IPS-NIHi7 (cell line): Measurements from ENCODE around the gene ZNF638.
"Not testable (repeated sequence)": the region's sequence is repeated elsewhere in the genome, so short reads cannot be mapped to it uniquely, and the experiment has no call there.

Experiments
- DNase-seq: peaks from one replicate; pipeline ENCODE4 v3.0.0; 2012; ENCODE audit warnings: mixed read lengths; ENCODE audit errors: extremely low spot score

The ZNF638 gene

GRCh38 chr2:71410696-71411095, 79.1 kb downstream of the ZNF638 start:
- DNase-seq: no peak

GRCh38 chr2:71416866-71417265, 85.3 kb downstream of the ZNF638 start:
- DNase-seq: not testable (repeated sequence)

GRCh38 chr2:71417300-71418202, 86.0 kb downstream of the ZNF638 start:
- DNase-seq: no peak

GRCh38 chr2:71419145-71419544, 87.6 kb downstream of the ZNF638 start:
- DNase-seq: no peak

- no peak for DNase-seq
Observed at GRCh38 chr2:71419976-71420375, 88.4 kb downstream of the ZNF638 start.

GRCh38 chr2:71422786-71423185, 91.2 kb downstream of the ZNF638 start:
- DNase-seq: no peak

GRCh38 chr2:71423817-71424420, 92.3 kb downstream of the ZNF638 start:
- no peak for DNase-seq

- no peak for DNase-seq
Observed at GRCh38 chr2:71426721-71427120, 95.1 kb downstream of the ZNF638 start.

- DNase-seq: no peak
Observed at GRCh38 chr2:71428472-71429383, 97.1 kb downstream of the ZNF638 start.

GRCh38 chr2:71445142-71445541, 113.6 kb downstream of the ZNF638 start:
- not testable (repeated sequence) for DNase-seq

GRCh38 chr2:71446505-71446904, 114.9 kb downstream of the ZNF638 start:
- DNase-seq: no peak

GRCh38 chr2:71449343-71449742, 117.8 kb downstream of the ZNF638 start:
- no peak for DNase-seq

GRCh38 chr2:71451705-71452104, 120.1 kb downstream of the ZNF638 start:
- DNase-seq: no peak

GRCh38 chr2:71452565-71452964, 121.0 kb downstream of the ZNF638 start:
- DNase-seq: peak; percentile 72

- DNase-seq: peak; percentile 81
Observed at GRCh38 chr2:71453404-71454220, 122.0 kb downstream of the ZNF638 start, which contains the start of gene DYSF. Gene DYSF, plus strand, starts transcription at chr2:71453561.

GRCh38 chr2:71454221-71455010, 122.8 kb downstream of the ZNF638 start:
- no peak for DNase-seq

- DNase-seq: no peak
Observed at GRCh38 chr2:71455011-71455740, 123.6 kb downstream of the ZNF638 start.

- DNase-seq: peak; percentile 55
Observed at GRCh38 chr2:71455741-71456569, 124.4 kb downstream of the ZNF638 start.

GRCh38 chr2:71456617-71457016, 125.0 kb downstream of the ZNF638 start:
- DNase-seq: no peak
